NCI-H524 (cell line): ENCODE results near the gene CBX8.

ENCODE experiments used
- DNase-seq, 2 experiments: peaks; one replicate each; lab custom pipeline; 2025; lab: John Stamatoyannopoulos, UW

Gene CBX8

DNA sequence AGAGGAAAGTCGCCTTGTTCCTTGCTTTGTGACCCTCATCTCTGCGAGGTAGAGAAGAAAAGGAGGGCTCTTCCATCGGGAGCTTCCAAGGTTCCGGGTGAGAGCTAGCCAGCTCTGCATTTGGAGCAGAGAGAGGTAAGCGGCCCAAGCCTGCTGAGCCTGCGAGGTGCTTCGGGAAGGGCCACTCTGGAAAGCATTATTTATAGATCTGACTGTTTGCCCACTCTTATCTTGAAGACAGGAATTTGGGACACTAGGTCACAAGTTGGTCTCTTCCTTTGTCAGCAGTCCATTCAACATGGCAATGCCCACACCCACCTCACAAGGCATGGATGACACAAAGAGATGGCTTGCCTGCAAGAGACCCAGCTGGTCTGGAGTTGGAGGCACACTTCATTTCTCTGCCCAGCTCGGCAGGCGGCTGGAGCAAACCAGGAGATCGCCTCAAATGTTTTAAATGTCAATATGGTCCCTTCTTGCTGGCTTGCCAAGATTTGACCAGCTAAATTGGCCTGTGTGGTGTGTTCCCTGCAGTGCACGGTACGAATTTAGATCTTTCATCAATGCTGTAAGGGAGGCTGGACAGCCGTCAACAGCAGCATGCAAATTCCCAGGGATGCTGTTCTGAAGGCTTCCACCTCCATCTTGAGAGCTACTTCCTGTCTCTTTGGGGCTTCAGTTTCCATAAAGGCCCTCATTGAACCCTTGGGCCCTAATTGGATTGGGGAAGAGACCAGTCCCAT lies 22.8 kb upstream of the CBX8 start:
- DNase-seq = no peak

DNA sequence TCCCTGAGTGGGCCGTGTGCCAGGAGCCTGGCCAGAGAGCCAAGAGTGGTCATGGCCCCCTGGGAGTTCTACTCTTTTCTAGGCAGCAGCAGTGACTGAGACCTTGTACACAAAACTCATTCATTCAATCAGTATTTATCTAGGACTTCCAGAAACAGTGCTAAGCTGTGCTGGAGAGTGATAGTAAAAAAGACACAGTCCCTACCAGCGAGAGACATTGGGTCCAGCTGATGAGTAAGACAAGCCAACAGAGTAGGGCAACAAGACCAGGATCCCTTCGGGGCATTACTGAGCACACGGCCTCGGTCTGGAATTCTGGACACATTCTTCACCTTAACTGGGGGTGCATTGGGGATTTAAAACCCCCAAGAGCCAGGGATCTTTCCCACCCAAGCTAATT lies 22.2 kb upstream of the CBX8 start:
- no peak for DNase-seq

DNA sequence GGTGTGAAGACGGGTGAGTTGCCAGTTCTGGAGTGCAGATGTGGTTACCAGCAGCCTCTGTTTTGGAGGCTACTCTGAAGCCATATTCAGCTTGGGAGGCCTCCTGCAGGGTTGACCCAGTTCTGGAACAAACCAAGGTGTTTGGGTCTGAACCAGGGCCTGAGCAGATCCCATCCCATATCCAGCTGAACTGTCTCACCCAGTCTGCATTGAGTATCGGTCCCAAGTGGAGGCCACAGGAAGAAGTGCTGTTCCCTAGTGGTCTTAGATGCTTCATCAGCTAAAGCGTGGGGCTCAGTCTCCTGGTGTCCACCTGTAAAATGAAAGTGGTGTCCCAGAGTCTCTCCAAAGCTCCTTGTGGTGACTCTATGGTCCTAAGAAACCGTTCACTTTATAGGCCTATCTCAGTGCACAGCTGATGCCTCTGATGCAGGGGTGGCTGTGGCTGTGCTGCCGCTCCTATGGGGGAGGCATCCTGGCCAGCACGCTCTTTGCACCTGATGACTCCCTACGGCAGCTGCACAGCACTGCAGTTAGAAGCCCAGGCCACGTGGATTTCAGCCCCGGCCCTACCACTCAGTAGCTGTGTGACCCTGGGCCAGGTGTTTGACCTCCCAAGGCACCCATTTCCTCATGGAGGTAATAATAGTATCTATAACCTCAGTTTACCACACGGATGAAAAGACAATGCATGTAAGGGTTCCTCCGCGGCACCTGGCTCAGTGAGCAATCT lies 21.3 kb upstream of the CBX8 start:
- DNase-seq = no peak

GRCh38 chr17:79815836-79816461 lies 19.1 kb upstream of the CBX8 start:
- DNase-seq = no peak

GRCh38 chr17:79814974-79815835 lies 18.3 kb upstream of the CBX8 start:
- no peak for DNase-seq

DNA sequence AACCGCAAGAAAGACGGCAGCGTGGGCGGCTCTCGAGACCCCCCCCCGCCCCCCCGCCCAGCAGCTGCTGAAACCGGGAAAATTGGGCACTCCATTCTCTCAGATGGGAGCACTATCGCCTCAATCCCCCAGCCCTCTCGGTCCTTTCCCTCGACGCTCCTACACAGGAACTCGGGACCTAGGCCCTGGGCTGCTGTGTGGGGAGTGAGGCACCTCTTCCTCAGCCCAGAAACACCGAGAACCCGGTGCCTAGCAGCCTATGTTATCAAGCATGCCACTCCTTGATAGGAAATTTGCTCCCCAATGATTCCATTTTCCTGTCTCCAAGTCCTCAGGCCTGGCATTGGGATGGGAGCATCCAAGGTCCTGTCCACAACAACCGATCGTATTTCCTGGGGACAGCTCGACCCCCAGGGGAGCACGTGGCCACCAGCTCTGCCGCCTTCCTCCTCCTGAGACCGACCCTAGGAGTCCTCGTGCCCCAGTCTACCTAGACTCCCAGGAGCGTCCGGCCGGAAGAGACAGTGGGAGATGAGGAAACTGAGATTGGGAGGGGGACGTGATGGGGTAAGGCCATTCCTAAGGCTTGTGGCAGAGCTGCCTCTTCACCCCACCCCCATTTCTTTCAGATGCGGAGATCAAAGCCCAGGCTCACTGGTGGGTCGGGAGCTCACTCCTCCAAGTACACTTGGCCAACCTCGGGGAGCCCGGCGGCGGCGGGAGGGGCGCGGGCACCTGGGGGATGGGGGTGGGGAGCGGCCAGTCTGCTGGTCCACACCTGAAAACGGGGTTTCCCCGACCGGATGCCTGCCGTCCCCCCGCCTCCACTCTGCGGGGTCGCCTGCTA lies 17.5 kb upstream of the CBX8 start:
- DNase-seq = no peak

DNA sequence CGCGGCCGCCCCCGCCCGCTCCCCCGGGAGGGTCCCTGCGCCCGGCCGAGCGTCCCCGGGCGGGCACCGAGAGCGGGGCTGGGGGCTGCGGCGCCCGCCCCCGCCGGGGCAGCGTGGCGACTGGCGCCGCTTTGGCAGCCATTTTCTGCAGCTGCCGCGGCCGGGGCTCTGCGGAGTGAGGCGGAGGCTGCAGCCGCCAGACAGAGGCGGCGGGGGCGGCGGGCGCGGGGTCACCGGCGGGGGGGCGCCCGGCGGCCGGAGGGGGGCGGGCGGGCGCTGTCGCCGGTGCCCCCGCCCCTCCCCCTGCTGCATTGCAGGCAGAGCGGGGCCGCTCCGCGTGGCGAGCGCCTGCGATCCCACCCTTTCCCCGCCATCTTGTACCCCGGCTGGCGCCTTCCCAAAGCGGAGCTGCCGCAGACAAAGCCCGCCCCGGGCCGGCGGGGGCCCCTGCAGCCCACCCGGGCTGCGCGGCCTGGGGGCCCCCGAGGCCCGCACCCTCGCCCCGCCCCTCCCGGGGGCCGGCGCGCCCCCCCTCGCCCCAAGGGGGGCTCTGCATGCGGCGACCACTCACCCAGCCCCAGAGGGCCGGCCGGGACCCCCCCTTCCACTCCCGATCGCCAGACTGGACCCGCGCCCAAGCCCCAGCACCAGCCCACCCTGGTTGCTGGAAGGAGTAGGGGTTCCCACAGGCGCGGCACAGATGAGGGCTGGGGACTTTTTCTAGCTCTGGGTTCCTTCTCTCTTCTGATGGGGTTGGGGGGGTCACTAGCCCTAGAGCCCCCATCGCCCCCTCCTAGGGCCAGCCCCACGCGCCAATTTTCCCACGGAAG lies 16.6 kb upstream of the CBX8 start:
- DNase-seq = peak in 1 of 2 experiments; percentile 43

DNA sequence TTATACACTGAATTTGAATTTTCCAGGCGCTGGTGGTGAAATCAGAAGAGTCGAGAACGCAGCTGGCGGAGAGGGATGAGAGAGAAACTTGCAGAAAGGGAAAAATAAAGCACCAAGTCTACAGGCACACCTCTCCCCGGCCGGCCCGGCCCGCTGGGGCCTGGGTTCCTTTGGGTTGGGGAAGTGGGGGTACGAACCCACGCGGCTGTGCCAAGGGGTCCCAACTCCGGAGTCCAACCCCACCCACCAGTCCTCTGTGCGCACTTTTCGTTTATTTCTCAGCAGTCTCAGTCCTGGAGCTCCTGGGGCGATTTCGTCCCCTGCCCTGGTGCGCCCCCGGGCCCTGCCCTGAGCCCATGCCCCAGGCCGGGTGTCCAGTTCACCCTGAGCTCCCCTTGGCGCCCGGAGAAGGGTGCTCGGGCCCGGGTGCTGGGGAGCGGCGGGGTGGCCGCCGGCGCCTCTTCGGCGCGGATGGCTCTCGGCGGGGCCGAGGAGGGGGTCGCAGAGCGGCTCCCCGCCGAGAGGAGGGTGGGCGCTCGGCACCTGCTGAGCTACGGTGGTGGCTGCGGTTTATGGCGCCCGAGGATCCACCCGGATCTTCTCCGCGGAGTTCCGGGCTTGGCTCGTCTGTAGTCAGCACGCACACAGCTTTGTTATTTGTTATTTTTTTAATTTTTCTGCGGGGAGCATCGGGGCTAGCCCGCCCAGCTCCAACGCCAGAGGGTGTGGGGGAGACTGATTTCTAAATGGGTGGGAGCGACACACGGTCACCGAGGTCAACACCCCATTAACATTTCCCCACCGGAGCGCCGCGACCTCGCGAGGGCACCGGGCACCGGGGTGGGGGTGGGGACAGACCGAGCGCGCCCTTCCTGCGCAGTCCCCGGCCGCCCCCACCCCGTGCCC lies 15.7 kb upstream of the CBX8 start:
- DNase-seq = peak in 1 of 2 experiments; percentile 47

- peak in 1 of 2 experiments; percentile 60 for DNase-seq
Measured at GRCh38 chr17:79811868-79812352, 15.0 kb upstream of the CBX8 start.

DNA sequence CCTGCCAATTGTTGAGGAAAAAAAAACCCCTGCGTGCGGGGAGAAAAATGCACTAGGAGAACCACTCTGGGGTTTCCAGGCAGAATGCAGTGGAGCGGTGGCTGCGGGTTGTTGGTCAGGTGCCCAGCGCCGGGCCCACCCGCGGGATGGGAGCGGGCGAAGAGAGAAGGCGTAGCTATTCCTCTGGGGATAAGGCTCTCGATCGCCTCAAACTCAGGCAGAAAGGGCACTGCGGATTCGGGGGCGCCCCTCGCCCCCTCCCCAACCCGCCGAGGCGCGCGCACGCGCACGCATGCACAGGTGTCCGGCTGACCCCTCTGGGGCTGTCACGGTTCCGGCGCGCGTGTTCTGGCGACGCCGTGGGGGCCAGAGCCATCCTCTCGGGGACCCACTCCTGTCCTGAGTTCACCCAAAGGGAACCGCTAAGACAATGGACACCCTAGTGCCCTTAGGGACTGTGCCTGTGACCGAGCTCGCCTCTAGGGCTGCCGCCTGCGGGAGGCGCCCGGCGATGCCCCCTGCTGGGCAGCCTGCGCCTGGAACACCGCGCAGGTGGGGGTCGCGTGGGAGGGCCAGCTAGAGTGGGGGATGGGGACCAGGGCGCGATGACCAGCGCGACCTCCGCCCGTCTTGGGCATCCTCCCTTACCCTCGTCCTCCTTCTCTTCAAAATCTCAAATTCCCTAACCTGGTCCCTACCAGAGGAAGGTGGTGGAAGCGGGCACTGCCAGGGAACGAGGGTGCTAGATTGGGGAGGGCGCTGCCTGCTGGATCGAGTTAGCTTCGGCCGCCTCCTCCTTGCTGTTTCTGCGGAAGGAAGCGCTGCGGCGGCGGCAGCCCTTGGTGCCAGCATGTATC lies 14.4 kb upstream of the CBX8 start:
- peak; percentile 92 to 94 for DNase-seq

DNA sequence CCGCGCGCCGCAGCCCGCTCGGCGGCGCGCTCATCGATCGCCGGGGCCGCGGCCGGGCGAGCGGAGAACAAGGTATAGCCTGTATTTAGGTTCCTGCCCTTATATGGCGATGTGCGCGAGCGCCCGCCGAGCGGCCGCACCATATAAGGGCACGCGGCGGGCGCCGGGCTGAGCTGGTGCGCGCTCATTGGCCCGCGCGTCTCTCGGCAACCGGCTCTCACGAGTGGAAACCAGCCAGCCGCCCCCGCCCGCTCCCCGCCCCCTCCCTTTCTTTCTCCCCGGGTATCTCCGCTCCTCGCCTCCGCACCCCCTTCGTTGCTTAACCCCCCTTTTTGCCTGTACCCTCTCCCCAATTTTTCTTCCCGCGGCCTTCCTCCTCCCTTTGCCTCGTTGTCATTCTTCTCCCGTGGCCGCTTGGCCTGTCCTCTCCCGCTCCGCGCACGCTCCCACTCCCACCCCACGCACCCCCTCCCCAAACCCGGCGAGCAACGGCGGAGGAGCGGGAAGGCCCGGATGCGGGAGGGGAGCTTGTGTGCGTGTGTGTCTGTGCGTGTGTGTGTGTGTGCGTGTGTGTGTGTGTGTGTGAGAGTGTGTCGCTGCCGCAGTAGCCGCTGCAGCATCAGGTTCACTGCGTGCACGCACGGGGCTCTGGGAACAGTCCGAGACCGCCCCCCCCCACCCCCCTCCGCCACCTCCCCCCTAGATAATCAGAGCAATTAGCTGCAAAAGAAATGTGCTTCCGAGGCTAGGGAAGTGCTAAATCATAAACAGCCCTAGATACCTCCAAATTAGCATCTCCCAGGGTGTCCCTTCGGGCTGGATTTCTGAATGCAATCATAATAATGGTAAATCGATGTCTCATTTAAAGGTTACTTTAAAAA lies 13.5 kb upstream of the CBX8 start:
- peak; percentile 96 to 99 for DNase-seq

GRCh38 chr17:79809530-79810129 lies 12.8 kb upstream of the CBX8 start:
- DNase-seq = peak in 1 of 2 experiments; percentile 54

DNA sequence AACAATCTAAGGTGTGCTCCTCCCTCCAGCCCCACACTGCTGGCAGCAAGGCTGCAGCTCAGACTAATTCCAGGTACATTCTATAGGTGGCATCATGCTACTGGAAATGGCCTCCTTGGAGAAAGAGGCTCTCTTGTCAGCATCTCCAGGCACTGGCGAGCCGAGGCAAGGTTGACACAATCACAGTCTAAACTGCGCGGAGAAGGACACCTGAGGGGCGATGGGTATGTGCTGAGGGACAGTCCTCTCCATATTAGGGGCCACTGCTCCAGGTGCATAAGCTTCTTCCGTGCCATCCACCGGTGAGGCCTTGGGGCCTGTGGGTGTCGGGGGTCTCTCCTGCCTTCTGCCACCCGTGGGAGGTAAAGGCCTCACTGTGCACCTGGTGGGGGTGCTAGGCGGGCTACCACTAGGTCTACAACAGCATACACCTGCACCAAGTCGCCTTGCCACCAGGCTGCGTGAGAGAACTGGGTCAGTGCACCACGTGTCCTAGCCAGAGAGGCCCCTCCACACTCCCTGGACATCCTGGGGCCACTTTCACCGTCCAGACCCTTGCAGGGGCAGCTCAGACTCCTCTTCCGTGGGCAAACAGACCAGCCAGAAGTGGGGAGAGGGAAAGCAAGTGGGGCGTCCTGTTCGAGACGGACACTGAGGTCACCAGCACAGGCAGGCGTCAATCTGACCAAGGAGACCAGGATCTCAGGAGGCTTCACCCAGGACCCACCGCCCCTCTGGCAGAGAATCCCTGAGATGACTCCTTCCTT lies 12.1 kb upstream of the CBX8 start:
- peak in 1 of 2 experiments; percentile 74 for DNase-seq

DNA sequence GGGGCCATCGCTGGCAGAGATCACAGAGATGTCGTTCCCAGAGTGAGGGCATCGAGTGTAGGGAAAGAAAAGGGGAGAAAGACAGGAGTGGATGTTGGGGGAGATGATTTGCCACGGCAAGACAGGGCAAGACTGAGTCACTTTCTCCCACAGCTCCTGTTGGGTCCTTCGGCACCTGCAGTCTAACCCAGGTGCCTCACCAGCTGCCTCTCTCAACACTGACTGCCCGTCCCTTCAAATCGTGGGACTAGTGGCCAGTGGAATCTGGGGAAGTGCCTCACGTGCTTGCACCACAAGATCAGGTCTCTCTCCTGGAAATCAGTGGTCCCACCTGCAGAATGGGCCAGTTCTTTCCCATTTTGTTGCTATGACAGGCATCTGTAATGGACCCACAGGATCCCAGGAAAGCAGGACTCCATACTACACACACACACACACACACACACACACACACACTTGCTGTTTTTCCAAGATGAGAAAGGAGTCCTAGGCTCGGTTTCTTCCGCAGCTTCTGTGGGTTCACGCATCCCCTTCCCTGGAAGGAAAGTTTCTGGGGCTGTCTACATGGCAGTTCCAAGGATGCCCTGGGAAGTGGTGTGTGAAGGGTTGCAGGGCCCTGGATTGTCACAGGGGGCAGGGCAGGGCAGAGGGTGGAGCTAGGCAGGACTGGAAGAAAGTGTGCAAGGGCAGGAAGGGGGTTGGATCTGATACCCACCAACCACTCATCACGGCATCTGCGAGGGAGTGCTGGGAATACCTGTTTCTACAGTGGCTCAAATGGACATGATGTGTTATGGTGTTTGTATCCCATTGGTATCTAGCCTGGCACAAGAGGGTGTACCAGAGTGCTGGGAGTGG lies 10.2 kb upstream of the CBX8 start:
- no peak for DNase-seq

DNA sequence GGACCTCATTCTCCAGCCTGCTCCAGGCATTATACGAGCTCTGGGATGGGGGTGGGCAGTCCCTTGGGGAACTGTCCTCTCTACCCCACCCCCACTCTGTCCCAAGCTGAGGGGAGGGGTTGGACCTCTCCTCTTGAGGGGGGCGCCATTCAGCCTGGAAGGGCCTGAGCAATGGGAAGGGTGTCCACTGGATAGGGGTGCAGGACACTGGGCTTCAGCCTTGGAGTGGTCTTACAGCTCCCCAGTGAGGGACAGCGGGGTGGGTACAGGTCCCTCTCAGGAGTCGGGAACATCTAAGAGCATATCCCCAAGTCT lies 9.5 kb upstream of the CBX8 start:
- no peak for DNase-seq
